Mesothelial cell of epicardium (in vitro differentiated cells): ENCODE results near the gene PWP1. TPM values are rescaled to one million over a fixed set of nuclear protein-coding genes. Genes with fewer than 3 reads are reported as not detected.

Source experiments
- DNase-seq, 2 experiments: peaks; one replicate each; pipeline ENCODE4 v3.0.0; 2021; ENCODE audit warnings: low spot score in 2 of 2; ENCODE audit not compliant: unreplicated experiment in 2 of 2
- H3K27ac Mint-ChIP-seq: 2 replicates; pipeline ENCODE4 v1.8.0; 2021; ENCODE audit warnings: mixed read lengths
- H3K27me3 Mint-ChIP-seq: 2 replicates; pipeline ENCODE4 v1.8.0; 2021; ENCODE audit warnings: low read depth, mixed read lengths
- H3K36me3 Mint-ChIP-seq: 2 replicates; pipeline ENCODE4 v1.8.0; 2021; ENCODE audit warnings: mixed read lengths
- H3K4me1 Mint-ChIP-seq: 2 replicates; pipeline ENCODE4 v1.8.0; 2021; ENCODE audit warnings: mixed read lengths
- H3K4me3 Mint-ChIP-seq: 2 replicates; pipeline ENCODE4 v1.8.0; 2021; ENCODE audit warnings: mild to moderate bottlenecking, moderate library complexity, mixed read lengths
- H3K9me3 Mint-ChIP-seq: 2 replicates; pipeline ENCODE4 v1.8.0; 2021; ENCODE audit warnings: mixed read lengths
- total RNA-seq: library from RNA; stranded (reverse); gene quantifications from 3 replicates; pipeline ENCODE4 v1.2.1, GENCODE V29; 2021
- TF ChIP-seq, protein P1 (sequence below): fragments of 200-600 bp; sonication (generic); IDR thresholded peaks from one replicate; pipeline ENCODE4 v1.5.0; 2021; ENCODE audit warnings: antibody characterized with exemption; ENCODE audit not compliant: unreplicated experiment

PWP1 gene
- total RNA-seq, 1 donor from 2014 or later, result 29.8 TPM

DNA sequence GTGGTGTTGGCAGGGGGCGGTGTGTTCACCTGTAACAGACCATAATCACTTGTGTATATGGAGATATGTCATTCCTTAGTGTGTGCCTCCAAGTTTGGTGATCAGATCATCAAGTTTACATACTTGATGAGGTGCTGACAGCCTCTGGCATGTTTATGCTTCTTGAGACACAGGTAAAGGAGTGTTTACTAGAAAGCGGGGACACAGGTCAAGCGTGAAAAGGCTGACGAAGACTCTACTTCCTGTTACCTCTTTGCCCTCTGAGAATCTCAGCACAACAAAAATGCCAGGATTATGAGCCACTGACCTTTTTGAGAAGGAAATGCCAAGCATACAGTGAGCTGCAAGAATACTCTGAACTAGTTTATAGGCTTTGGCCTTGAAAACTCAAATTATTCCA lies 45.8 kb downstream of the PWP1 start:
- Mint-ChIP-seq H3K27ac (no peak overlapping the region), H3K9me3 (peaks cover 4% of the 10 kb centered on the region), H3K36me3 (peaks cover 25% of the 10 kb centered on the region), H3K4me3 (no peak overlapping the region), H3K27me3 (no peaks in the 10 kb centered on the region), H3K4me1 (no peaks in the 10 kb centered on the region)
- TF ChIP-seq, protein P1, sequence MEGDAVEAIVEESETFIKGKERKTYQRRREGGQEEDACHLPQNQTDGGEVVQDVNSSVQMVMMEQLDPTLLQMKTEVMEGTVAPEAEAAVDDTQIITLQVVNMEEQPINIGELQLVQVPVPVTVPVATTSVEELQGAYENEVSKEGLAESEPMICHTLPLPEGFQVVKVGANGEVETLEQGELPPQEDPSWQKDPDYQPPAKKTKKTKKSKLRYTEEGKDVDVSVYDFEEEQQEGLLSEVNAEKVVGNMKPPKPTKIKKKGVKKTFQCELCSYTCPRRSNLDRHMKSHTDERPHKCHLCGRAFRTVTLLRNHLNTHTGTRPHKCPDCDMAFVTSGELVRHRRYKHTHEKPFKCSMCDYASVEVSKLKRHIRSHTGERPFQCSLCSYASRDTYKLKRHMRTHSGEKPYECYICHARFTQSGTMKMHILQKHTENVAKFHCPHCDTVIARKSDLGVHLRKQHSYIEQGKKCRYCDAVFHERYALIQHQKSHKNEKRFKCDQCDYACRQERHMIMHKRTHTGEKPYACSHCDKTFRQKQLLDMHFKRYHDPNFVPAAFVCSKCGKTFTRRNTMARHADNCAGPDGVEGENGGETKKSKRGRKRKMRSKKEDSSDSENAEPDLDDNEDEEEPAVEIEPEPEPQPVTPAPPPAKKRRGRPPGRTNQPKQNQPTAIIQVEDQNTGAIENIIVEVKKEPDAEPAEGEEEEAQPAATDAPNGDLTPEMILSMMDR, result no peak
- no peak for DNase-seq

DNA sequence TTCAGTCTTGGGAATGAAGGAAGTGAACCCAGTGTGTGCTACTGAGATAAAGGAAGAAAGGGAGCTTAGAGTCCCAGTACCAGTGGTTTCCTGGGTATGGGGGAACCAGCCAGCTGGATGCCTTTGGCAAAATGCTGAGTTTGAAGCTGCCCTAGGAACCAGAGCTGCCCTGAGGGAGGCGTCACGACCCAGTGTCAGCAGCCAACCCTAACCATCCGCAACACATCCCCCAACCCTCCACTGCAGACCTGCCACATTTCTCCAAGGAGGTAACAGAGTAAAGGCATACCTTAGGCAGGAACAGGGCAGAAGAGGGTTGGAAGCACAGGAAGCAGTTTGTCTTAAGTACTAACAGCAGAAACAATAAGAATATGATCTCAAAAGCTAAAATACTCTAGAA lies 46.8 kb downstream of the PWP1 start:
- H3K4me3 Mint-ChIP-seq, result no peak overlapping the region
- DNase-seq, result no peak
- H3K9me3 Mint-ChIP-seq, result no peaks in the 10 kb centered on the region
- H3K4me1 Mint-ChIP-seq, result no peaks in the 10 kb centered on the region
- H3K36me3 Mint-ChIP-seq, result peaks cover 32% of the 10 kb centered on the region
- TF ChIP-seq, protein P1, result no peak
- H3K27ac Mint-ChIP-seq, result no peak overlapping the region
- H3K27me3 Mint-ChIP-seq, result no peaks in the 10 kb centered on the region

DNA sequence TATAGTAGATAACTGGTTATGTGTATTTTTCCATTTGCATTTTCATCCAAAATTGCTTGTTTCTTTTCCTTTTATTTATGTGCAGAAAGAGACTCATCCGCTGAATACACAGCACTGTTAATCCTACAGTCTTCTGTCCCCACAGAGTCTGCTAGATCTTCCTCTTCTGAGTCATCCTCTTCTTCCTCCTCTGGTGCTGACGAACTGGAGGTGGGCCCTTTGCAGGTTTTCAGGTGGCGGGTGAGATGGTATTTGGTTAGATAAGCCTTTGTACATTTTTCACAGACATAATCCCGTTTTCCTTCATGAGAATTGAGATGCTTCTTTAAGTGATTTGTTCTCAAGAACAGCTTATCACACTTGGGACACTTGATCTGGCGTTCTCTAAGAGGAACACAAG lies 48.5 kb downstream of the PWP1 start:
- TF ChIP-seq, protein P1, result no peak
- Mint-ChIP-seq H3K9me3 (no peaks in the 10 kb centered on the region), H3K4me1 (no peaks in the 10 kb centered on the region), H3K27ac (no peak overlapping the region), H3K27me3 (no peaks in the 10 kb centered on the region), H3K4me3 (no peak overlapping the region), H3K36me3 (peaks cover 49% of the 10 kb centered on the region)
- no peak for DNase-seq

DNA sequence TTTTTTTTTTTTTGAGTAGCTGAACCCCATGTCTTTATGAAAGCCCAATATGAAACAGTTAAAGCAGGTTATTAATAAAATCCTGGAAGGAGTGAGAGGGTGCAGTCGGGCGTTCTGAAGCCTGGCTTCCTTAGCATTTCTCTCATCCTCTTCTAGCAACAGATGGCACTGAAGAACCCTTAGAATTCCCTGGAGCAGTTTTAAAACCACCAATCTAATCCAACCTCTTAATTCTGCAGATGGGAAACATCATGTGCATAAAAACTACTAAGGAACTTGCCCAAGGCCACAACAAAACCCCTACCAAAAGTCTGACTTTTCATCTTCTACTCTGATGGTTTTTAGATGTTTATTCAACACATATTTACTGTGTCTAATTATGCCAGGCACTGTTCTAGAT lies 50.2 kb downstream of the PWP1 start:
- no peaks in the 10 kb centered on the region for H3K9me3 Mint-ChIP-seq
- H3K36me3 Mint-ChIP-seq, result peaks cover 54% of the 10 kb centered on the region
- TF ChIP-seq, protein P1, result no peak
- H3K27me3 Mint-ChIP-seq, result no peaks in the 10 kb centered on the region
- no peak overlapping the region for H3K4me3 Mint-ChIP-seq
- H3K4me1 Mint-ChIP-seq, result no peaks in the 10 kb centered on the region
- DNase-seq, result no peak
- H3K27ac Mint-ChIP-seq, result no peak overlapping the region

DNA sequence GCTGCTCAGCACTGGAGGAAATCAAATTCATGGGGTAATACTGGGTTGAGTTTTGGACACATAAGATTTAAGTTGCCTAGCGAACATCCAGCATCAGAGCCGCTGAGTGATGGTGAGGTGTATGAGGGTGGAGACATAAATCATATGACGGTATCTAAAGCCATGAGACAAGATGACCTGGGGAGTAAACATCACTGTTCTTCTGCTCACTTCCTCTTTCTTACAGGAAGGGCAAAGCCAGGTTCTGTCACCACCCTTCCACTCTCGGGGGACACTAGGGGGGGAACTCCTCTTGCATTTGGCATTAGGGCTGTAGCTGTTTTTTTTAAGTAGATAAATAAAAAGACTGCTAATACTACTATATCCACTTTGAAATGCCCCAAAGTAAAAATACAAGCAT lies 51.3 kb downstream of the PWP1 start:
- DNase-seq, result no peak
- H3K27ac Mint-ChIP-seq, result no peak overlapping the region
- H3K9me3 Mint-ChIP-seq, result no peaks in the 10 kb centered on the region
- no peaks in the 10 kb centered on the region for H3K4me1 Mint-ChIP-seq
- no peaks in the 10 kb centered on the region for H3K27me3 Mint-ChIP-seq
- H3K36me3 Mint-ChIP-seq, result peaks cover 59% of the 10 kb centered on the region
- no peak overlapping the region for H3K4me3 Mint-ChIP-seq
- TF ChIP-seq, protein P1, result no peak

DNA sequence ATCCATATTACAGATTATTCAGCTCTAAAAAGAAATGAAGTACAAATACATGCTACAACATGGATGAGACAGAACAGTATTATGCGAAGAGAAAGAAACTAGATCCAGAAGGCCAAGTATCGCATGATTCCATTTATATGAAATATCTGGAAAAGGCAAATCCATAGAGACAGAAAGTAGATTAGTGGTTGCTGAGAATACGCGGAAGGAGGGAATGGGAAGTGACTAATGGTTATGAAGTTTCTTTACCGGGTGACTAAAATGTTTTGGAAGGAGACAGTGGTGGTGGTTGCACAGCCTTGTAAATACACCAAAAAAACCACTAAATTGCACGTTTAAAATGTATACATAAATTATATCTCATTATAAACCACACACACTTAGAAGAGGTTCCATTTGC lies 62.9 kb downstream of the PWP1 start:
- Mint-ChIP-seq H3K4me3 (no peak overlapping the region), H3K9me3 (no peaks in the 10 kb centered on the region), H3K36me3 (peaks cover 21% of the 10 kb centered on the region), H3K27ac (no peak overlapping the region), H3K4me1 (no peaks in the 10 kb centered on the region), H3K27me3 (no peaks in the 10 kb centered on the region)
- TF ChIP-seq, protein P1, result no peak
- DNase-seq, result no peak
